Endothelial cell of umbilical vein (primary cell): ENCODE measurements around the gene TMEM178B.

Source experiments
- EZH2 ChIP-seq: IDR thresholded peaks from 2 replicates; pipeline ENCODE4 v1.6.1; 2012; ENCODE audit warnings: borderline replicate concordance, low read depth, mild to moderate bottlenecking, moderate library complexity, low read length, inconsistent platforms; ENCODE audit not compliant: severe bottlenecking
- GATA2 ChIP-seq: IDR thresholded peaks from 2 replicates; pipeline ENCODE4 v1.7.0; 2011; ENCODE audit warnings: low read depth, mild to moderate bottlenecking, moderate library complexity, mixed read lengths, low read length; ENCODE audit not compliant: insufficient read length, insufficient read depth
- JUN ChIP-seq: IDR thresholded peaks from 2 replicates; pipeline ENCODE4 v1.6.1; 2011; ENCODE audit warnings: borderline replicate concordance, low read depth; ENCODE audit not compliant: insufficient read length, insufficient read depth
- MYC ChIP-seq: IDR thresholded peaks from one replicate; pipeline ENCODE4 v1.6.1; 2011; ENCODE audit warnings: mild to moderate bottlenecking, low read depth, low read length
- POLR2A ChIP-seq: IDR thresholded peaks from 2 replicates; pipeline ENCODE4 v1.6.1; 2012; ENCODE audit warnings: low read depth, mild to moderate bottlenecking, control low read depth, low read length
- POLR2AphosphoS5 ChIP-seq: IDR thresholded peaks from 2 replicates; pipeline ENCODE4 v1.6.1; 2012; ENCODE audit warnings: low read depth, mild to moderate bottlenecking, control low read depth, low read length, moderate library complexity; ENCODE audit not compliant: insufficient read depth
- TF ChIP-seq, protein P1 (sequence below): IDR thresholded peaks from 2 replicates; pipeline ENCODE4 v1.6.1; 2011; ENCODE audit not compliant: insufficient read depth, insufficient read length
- TF ChIP-seq, protein P2 (sequence below), 2 donors: IDR thresholded peaks; 1 replicate in 1 of 2; 2 replicates in 1 of 2; pipeline ENCODE4 v1.5.1; 2011; ENCODE audit warnings: low read length in 2 of 2, mild to moderate bottlenecking in 2 of 2, moderate library complexity in 2 of 2, control low read depth in 1 of 2, inconsistent platforms in 1 of 2, low read depth in 1 of 2; ENCODE audit not compliant: insufficient read depth in 1 of 2; ENCODE audit errors: extremely low read depth in 1 of 2

DNA sequence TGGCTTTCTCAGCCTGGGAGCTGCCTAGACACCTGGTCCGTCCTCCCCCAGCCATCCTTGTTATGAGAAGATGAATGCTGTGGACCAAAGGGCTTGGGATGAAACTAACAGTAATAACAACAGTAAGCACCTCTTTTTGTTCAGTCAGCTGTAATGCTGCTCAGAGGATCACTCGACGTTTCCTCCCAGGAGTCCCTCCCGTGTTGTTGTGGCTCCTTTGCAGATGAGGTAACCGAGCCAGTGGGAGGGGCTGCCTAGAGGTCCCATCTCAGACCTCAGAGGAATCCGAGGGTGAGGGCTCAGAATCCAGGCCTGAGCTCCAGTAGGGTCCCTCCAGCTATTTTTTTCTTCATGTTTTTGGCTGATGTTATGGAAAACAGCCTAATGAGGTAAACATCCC, 145.1 kb downstream of the TMEM178B start:
- TF ChIP-seq, protein P1, sequence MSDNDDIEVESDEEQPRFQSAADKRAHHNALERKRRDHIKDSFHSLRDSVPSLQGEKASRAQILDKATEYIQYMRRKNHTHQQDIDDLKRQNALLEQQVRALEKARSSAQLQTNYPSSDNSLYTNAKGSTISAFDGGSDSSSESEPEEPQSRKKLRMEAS, result no peak
- TF ChIP-seq, protein P2, sequence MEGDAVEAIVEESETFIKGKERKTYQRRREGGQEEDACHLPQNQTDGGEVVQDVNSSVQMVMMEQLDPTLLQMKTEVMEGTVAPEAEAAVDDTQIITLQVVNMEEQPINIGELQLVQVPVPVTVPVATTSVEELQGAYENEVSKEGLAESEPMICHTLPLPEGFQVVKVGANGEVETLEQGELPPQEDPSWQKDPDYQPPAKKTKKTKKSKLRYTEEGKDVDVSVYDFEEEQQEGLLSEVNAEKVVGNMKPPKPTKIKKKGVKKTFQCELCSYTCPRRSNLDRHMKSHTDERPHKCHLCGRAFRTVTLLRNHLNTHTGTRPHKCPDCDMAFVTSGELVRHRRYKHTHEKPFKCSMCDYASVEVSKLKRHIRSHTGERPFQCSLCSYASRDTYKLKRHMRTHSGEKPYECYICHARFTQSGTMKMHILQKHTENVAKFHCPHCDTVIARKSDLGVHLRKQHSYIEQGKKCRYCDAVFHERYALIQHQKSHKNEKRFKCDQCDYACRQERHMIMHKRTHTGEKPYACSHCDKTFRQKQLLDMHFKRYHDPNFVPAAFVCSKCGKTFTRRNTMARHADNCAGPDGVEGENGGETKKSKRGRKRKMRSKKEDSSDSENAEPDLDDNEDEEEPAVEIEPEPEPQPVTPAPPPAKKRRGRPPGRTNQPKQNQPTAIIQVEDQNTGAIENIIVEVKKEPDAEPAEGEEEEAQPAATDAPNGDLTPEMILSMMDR (IDR thresholded peaks at IDR 0.05; ENCODE audit: extremely low read depth in 1 of 2, insufficient read depth in 1 of 2, low read depth in 1 of 2, low read length in 2 of 2), result no peak
- no peak for TF ChIP-seq POLR2A
- TF ChIP-seq POLR2AphosphoS5, result no peak
- no peak for TF ChIP-seq EZH2
- TF ChIP-seq JUN, result no peak
- no peak for TF ChIP-seq MYC
- TF ChIP-seq GATA2, result no peak
